MM.1S (cell line): ENCODE results near the gene NHLRC1.

ENCODE experiments used
- DNase-seq: peaks from one replicate; pipeline ENCODE4 v3.0.0-alpha.2; 2015
- H2AFZ ChIP-seq: fragments of 300-600 bp; sonication (generic); 2 replicates; pipeline ENCODE4 v1.6.0; 2016; ENCODE audit warnings: antibody characterized with exemption, low read length
- H3F3A ChIP-seq: fragments of 300-600 bp; sonication (generic); 2 replicates; pipeline ENCODE4 v1.6.1; 2016; ENCODE audit warnings: mild to moderate bottlenecking, antibody characterized with exemption, low read length, moderate library complexity, mixed read lengths; ENCODE audit not compliant: insufficient read depth
- H3K27ac ChIP-seq: fragments of 300-600 bp; sonication (generic); 2 replicates; pipeline ENCODE4 v1.5.1; 2016; ENCODE audit warnings: mild to moderate bottlenecking, low read length
- H3K27me3 ChIP-seq: fragments of 300-600 bp; sonication (generic); replicated peaks from 2 replicates; pipeline ENCODE4 v1.6.0; 2016; ENCODE audit warnings: low read length; ENCODE audit not compliant: insufficient read depth
- H3K36me3 ChIP-seq: fragments of 300-600 bp; sonication (generic); replicated peaks from 2 replicates; pipeline ENCODE4 v1.6.1; 2016; ENCODE audit warnings: mild to moderate bottlenecking, low read length, mixed read lengths; ENCODE audit not compliant: insufficient read depth
- H3K4me1 ChIP-seq: fragments of 300-600 bp; sonication (generic); 2 replicates; pipeline ENCODE4 v1.6.1; 2016; ENCODE audit warnings: low read length, mixed read lengths
- H3K4me2 ChIP-seq: fragments of 300-600 bp; sonication (generic); 2 replicates; pipeline ENCODE4 v1.6.0; 2016; ENCODE audit warnings: low read depth, low read length
- H3K4me3 ChIP-seq: fragments of 300-600 bp; sonication (generic); 2 replicates; pipeline ENCODE4 v1.5.1; 2016; ENCODE audit warnings: low read length, mixed read lengths
- H3K79me2 ChIP-seq: fragments of 300-600 bp; sonication (generic); 2 replicates; pipeline ENCODE4 v1.6.1; 2016; ENCODE audit warnings: mixed run types, low read length, mixed read lengths
- H3K9ac ChIP-seq: fragments of 300-600 bp; sonication (generic); 2 replicates; pipeline ENCODE4 v1.6.1; 2016; ENCODE audit warnings: low read length, mixed read lengths
- H3K9me2 ChIP-seq: fragments of 300-600 bp; sonication (generic); replicated peaks from 2 replicates; pipeline ENCODE4 v1.6.1; 2016; ENCODE audit warnings: mild to moderate bottlenecking, low read length, mixed read lengths; ENCODE audit not compliant: insufficient read depth
- H3K9me3 ChIP-seq: fragments of 300-600 bp; sonication (generic); replicated peaks from 2 replicates; pipeline ENCODE4 v1.6.1; 2016; ENCODE audit warnings: mild to moderate bottlenecking, low read length, mixed read lengths; ENCODE audit not compliant: insufficient read depth
- H4K20me1 ChIP-seq: fragments of 300-600 bp; sonication (generic); 2 replicates; pipeline ENCODE4 v1.6.1; 2016; ENCODE audit warnings: mild to moderate bottlenecking, low read length, moderate library complexity, mixed read lengths; ENCODE audit not compliant: insufficient read depth
- CTCF ChIP-seq: fragments of 300-600 bp; sonication (generic); IDR thresholded peaks from 2 replicates; pipeline ENCODE4 v1.5.1; 2016; ENCODE audit warnings: antibody characterized with exemption, low read length, mixed read lengths
- EZH2 ChIP-seq: fragments of 300-600 bp; sonication (generic); optimal IDR thresholded peaks from 2 replicates; pipeline ENCODE3; 2017; ENCODE audit warnings: low read depth, mild to moderate bottlenecking, antibody characterized with exemption, low read length, mixed read lengths
- EZH2phosphoT487 ChIP-seq: fragments of 300-600 bp; sonication (generic); IDR thresholded peaks from 2 replicates; pipeline ENCODE4 v1.6.1; 2018; ENCODE audit warnings: antibody characterized with exemption, low read length

NHLRC1 gene

GRCh38 chr6:18102783-18103509 is 19.5 kb downstream of the NHLRC1 start:
- TF ChIP-seq CTCF (no peak), EZH2 (no peak), EZH2phosphoT487 (no peak)
- Histone ChIP-seq H3K4me3 (no peak overlapping the region), H3K4me1 (no peaks in the 10 kb centered on the region), H3K9me2 (no peaks in the 10 kb centered on the region), H3F3A (no peaks in the 10 kb centered on the region), H3K9me3 (no peaks in the 10 kb centered on the region), H3K4me2 (no peak overlapping the region), H3K27ac (no peak overlapping the region), H3K27me3 (no peaks in the 10 kb centered on the region), H3K36me3 (no peaks in the 10 kb centered on the region), H3K79me2 (no peaks in the 10 kb centered on the region), H2AFZ (no peak overlapping the region), H4K20me1 (no peaks in the 10 kb centered on the region), H3K9ac (no peak overlapping the region)
- DNase-seq = no peak

- Histone ChIP-seq H3K9me2 (no peaks in the 10 kb centered on the region), H3K4me3 (no peak overlapping the region), H3K27ac (no peak overlapping the region), H3K9me3 (no peaks in the 10 kb centered on the region), H3K27me3 (no peaks in the 10 kb centered on the region), H3F3A (no peaks in the 10 kb centered on the region), H3K4me2 (no peak overlapping the region), H3K9ac (no peak overlapping the region), H3K79me2 (no peaks in the 10 kb centered on the region), H4K20me1 (no peaks in the 10 kb centered on the region), H2AFZ (no peak overlapping the region), H3K36me3 (no peaks in the 10 kb centered on the region), H3K4me1 (no peaks in the 10 kb centered on the region)
- TF ChIP-seq EZH2 (no peak), CTCF (no peak), EZH2phosphoT487 (no peak)
- DNase-seq = no peak
These were observed 20.6 kb downstream of the NHLRC1 start for GRCh38 chr6:18101873-18102272.

GRCh38 chr6:18101271-18101670 is 21.2 kb downstream of the NHLRC1 start:
- H3K27me3 ChIP-seq = no peaks in the 10 kb centered on the region
- no peak overlapping the region for H3K4me3 ChIP-seq
- no peaks in the 10 kb centered on the region for H3K9me3 ChIP-seq
- H4K20me1 ChIP-seq = no peaks in the 10 kb centered on the region
- no peak for DNase-seq
- H3K27ac ChIP-seq = no peak overlapping the region
- H3K4me1 ChIP-seq = no peaks in the 10 kb centered on the region
- H3K9ac ChIP-seq = no peak overlapping the region
- H3F3A ChIP-seq = no peaks in the 10 kb centered on the region
- H3K79me2 ChIP-seq = no peaks in the 10 kb centered on the region
- H3K9me2 ChIP-seq = no peaks in the 10 kb centered on the region
- no peak for TF ChIP-seq EZH2phosphoT487
- TF ChIP-seq EZH2 = no peak
- no peak for TF ChIP-seq CTCF
- H3K36me3 ChIP-seq = no peaks in the 10 kb centered on the region
- H2AFZ ChIP-seq = no peak overlapping the region
- no peak overlapping the region for H3K4me2 ChIP-seq
